Hepatocyte (in vitro differentiated cells): Measurements from ENCODE around the gene ADPGK.

Experiments
- EZH2 ChIP-seq: fragments of 200-600 bp; sonication (generic); IDR thresholded peaks from 2 replicates; pipeline ENCODE4 v1.6.1; 2016; ENCODE audit warnings: antibody characterized with exemption, mild to moderate bottlenecking, borderline replicate concordance
- TF ChIP-seq, protein P1 (sequence below): fragments of 200-600 bp; sonication (generic); IDR thresholded peaks from 2 replicates; pipeline ENCODE4 v1.5.1; 2016; ENCODE audit warnings: antibody characterized with exemption, mild to moderate bottlenecking; ENCODE audit not compliant: poor library complexity

DNA sequence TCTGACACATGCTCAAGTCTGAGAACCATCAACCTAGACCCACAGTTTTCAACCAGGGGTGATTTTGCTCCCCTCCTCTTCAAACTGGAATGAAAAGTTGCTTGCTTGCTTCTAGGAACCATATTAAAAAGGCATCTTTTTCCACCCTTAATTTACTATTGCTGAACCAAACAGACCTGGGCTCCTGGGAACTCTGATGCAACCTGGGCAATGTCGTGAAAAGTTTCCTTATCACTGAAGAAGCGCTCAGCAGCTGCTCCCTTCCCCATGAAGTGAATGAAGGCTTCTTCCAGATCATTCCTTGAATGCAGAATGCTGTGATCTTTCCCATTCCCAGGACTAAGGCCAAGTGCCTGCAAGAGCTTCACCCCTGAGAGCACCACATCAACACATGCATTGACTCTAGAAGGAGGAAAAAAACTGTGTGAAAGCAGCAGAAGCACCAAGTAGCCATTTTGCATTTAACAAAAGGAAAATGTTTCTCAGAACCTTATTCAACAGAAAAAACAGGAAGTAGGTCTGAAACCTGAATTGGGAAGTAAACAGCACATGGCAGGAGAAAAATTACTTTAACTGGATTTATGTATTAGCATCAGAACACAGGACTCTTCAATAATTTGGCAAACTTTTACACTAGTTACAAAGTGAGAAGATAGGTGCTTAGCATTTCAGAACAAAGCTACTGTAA is 8.7 kb downstream of the ADPGK start:
- TF ChIP-seq, protein P1, sequence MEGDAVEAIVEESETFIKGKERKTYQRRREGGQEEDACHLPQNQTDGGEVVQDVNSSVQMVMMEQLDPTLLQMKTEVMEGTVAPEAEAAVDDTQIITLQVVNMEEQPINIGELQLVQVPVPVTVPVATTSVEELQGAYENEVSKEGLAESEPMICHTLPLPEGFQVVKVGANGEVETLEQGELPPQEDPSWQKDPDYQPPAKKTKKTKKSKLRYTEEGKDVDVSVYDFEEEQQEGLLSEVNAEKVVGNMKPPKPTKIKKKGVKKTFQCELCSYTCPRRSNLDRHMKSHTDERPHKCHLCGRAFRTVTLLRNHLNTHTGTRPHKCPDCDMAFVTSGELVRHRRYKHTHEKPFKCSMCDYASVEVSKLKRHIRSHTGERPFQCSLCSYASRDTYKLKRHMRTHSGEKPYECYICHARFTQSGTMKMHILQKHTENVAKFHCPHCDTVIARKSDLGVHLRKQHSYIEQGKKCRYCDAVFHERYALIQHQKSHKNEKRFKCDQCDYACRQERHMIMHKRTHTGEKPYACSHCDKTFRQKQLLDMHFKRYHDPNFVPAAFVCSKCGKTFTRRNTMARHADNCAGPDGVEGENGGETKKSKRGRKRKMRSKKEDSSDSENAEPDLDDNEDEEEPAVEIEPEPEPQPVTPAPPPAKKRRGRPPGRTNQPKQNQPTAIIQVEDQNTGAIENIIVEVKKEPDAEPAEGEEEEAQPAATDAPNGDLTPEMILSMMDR: no peak
- TF ChIP-seq EZH2: no peak
